Stimulated activated naive CD8-positive, alpha-beta T cell treated with anti-CD3 and anti-CD28 coated beads, Interleukin-15, amount 100 ng/mL, for 72 hours (primary cell): Measurements from ENCODE around the gene UBE2E3.
"Not testable (repeated sequence)": the region's sequence is repeated elsewhere in the genome, so short reads cannot be mapped to it uniquely, and the experiment has no call there.

Experiments used
- ATAC-seq: fragments of 150-1000 bp; cut with Tn5 transposase; 2 replicates; pipeline ENCODE4 v1.10.0; 2021; ENCODE audit warnings: mild to moderate bottlenecking, moderate library complexity
- DNase-seq, 2 donors: peaks; one replicate each; pipeline ENCODE4 v3.0.0; 2021 to 2022
- H3K27ac Mint-ChIP-seq, 2 donors: one replicate each; pipeline ENCODE4 v1.8.0; 2022; ENCODE audit warnings: mild to moderate bottlenecking in 2 of 2, mixed read lengths in 2 of 2, moderate library complexity in 2 of 2
- H3K27me3 Mint-ChIP-seq: one replicate; pipeline ENCODE4 v1.8.0; 2022; ENCODE audit warnings: mixed read lengths
- H3K4me1 Mint-ChIP-seq: one replicate; pipeline ENCODE4 v1.8.0; 2022; ENCODE audit warnings: mild to moderate bottlenecking, mixed read lengths
- H3K4me3 Mint-ChIP-seq, 2 donors: one replicate each; pipeline ENCODE4 v1.8.0; 2022; ENCODE audit warnings: mild to moderate bottlenecking in 2 of 2, mixed read lengths in 2 of 2, moderate library complexity in 1 of 2
- H3K9me3 Mint-ChIP-seq, 2 donors: one replicate each; pipeline ENCODE4 v1.8.0; 2022; ENCODE audit warnings: mixed read lengths in 2 of 2

The UBE2E3 gene

GRCh38 chr2:181040839-181041238 is 60.4 kb downstream of the UBE2E3 start:
- ATAC-seq, H3K9me3 Mint-ChIP-seq, H3K4me3 Mint-ChIP-seq, H3K27me3 Mint-ChIP-seq, DNase-seq, H3K27ac Mint-ChIP-seq: not testable (repeated sequence)
- peaks cover 26% of the 10 kb centered on the region for H3K4me1 Mint-ChIP-seq

DNA sequence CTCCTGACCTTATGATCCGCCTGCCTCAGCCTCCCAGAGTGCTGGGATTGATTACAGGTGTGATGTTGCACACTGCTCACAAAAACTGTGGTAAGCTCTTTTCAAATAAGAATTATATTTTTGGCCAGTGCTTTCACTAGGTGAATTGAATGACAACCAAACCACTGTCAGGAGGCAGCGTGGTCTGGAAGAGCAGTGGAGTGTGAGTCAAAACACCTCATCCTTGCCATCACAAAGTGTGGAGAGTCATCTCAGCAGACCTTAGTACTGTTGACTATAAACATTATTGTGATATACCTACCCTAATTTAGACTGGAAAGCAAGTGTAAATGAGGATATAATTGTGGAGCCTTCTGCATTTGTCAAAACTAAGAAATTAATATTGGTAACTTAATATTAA is 61.3 kb downstream of the UBE2E3 start:
- Mint-ChIP-seq H3K9me3 (no peaks in the 10 kb centered on the region), H3K4me3 (no peak overlapping the region), H3K27ac (no peak overlapping the region), H3K4me1 (peaks cover 18% of the 10 kb centered on the region), H3K27me3 (no peaks in the 10 kb centered on the region)
- DNase-seq (peak in 1 of 2 donors; percentile 20), ATAC-seq (peak; percentile 64)

GRCh38 chr2:181042706-181043105 is 62.3 kb downstream of the UBE2E3 start:
- peaks cover 8% of the 10 kb centered on the region for H3K4me1 Mint-ChIP-seq
- H3K27ac Mint-ChIP-seq: no peak overlapping the region
- H3K27me3 Mint-ChIP-seq: no peaks in the 10 kb centered on the region
- ATAC-seq (no peak), DNase-seq (no peak)
- H3K4me3 Mint-ChIP-seq: no peak overlapping the region
- no peaks in the 10 kb centered on the region for H3K9me3 Mint-ChIP-seq

- Mint-ChIP-seq H3K27me3 (no peaks in the 10 kb centered on the region), H3K4me1 (no peaks in the 10 kb centered on the region), H3K9me3 (no peaks in the 10 kb centered on the region), H3K27ac (no peak overlapping the region), H3K4me3 (no peak overlapping the region)
- DNase-seq (no peak), ATAC-seq (peak; percentile 74)
Measured at GRCh38 chr2:181046833-181047232, 66.4 kb downstream of the UBE2E3 start.

DNA sequence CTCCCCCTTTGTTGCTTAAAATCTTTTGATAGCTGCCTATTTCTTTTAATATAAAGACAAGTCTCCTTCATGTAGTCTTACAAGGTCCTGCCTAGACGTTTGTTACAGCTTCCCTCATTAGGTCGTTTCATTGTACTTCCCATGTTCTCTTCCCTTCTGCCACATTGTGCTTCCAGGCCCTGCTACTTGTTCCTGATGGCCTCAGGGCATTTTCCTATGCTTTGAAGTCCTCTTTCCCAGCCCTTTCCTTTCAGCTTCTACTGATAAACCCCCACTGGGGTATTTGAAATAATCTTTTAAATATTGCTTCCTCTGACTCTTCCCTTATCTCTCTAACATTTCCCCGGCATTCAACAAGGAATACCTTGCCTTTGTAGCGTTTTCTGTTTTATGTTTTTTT is 67.4 kb downstream of the UBE2E3 start:
- Mint-ChIP-seq H3K4me3 (no peak overlapping the region), H3K27ac (no peak overlapping the region), H3K27me3 (no peaks in the 10 kb centered on the region), H3K4me1 (peaks cover 7% of the 10 kb centered on the region), H3K9me3 (no peaks in the 10 kb centered on the region)
- no peak for ATAC-seq
- no peak for DNase-seq

DNA sequence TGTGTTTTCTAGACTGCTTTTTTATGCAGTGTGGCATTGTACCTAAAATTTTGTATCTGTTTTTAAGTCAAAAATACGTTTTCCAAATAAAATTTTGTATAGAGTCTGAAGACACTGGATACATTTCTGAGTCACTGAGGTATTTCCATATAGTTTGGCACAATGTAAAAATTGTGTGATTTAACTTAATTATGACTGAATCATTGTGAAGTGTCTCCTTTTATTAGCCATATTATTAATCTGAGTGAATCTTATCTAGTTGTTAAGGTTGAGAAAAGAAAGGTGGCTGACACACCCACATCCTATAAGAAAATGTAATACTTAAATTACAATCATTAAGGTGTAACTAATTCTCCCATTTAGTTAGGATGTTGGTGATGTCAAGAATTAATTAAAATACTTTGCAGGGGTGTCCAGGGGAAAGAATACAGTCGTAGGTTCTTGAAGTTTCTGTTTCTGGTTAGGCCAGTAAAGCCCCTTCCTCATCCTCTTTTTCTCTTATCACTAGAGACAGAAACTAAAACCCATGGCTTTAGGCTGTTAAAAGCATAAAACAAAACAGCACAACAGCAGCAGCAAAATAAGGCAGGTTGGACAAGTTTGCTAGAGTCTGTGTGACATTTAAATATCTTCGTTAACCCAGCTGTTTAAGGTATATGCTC is 71.6 kb downstream of the UBE2E3 start:
- Mint-ChIP-seq H3K9me3 (peaks cover 0 to 4% of the 10 kb centered on the region in 2 donors), H3K4me1 (peaks cover 9% of the 10 kb centered on the region), H3K27ac (no peak overlapping the region), H3K27me3 (no peaks in the 10 kb centered on the region), H3K4me3 (no peak overlapping the region)
- ATAC-seq (no peak), DNase-seq (no peak)

DNA sequence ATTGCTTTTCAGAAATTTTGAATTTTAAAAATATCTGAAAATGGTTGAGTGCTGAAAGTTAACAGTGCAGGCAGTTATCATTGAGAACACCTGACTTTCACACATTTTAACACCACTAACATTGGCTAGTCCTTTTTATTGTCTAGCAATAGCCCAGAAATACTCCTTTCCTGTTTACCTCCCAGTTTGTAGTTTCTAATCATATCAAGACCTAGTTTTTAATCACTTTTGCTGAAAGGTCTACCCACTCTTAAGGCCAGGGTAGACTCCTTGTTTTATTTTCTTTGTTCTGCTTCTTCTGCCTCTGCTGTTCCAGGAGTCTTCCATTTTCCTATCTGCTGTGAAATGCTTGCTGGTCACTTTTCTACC is 72.1 kb downstream of the UBE2E3 start:
- peak; percentile 55 for ATAC-seq
- Mint-ChIP-seq H3K27ac (peak overlapping the region in 1 of 2 donors; percentile 57), H3K4me3 (no peak overlapping the region)

GRCh38 chr2:181054256-181054655 is 73.9 kb downstream of the UBE2E3 start:
- peaks cover 0 to 4% of the 10 kb centered on the region in 2 donors for H3K9me3 Mint-ChIP-seq
- H3K4me1 Mint-ChIP-seq: peaks cover 9% of the 10 kb centered on the region
- H3K27ac Mint-ChIP-seq: no peak overlapping the region
- DNase-seq (no peak), ATAC-seq (no peak)
- no peak overlapping the region for H3K4me3 Mint-ChIP-seq
- no peaks in the 10 kb centered on the region for H3K27me3 Mint-ChIP-seq

More for the DNA sequence above, 72.1 kb downstream of the UBE2E3 start:
- H3K27me3 Mint-ChIP-seq: no peaks in the 10 kb centered on the region
- peaks cover 9% of the 10 kb centered on the region for H3K4me1 Mint-ChIP-seq
- peaks cover 0 to 4% of the 10 kb centered on the region in 2 donors for H3K9me3 Mint-ChIP-seq
- no peak for DNase-seq

GRCh38 chr2:181054843-181055242 is 74.4 kb downstream of the UBE2E3 start:
- DNase-seq: no peak

DNA sequence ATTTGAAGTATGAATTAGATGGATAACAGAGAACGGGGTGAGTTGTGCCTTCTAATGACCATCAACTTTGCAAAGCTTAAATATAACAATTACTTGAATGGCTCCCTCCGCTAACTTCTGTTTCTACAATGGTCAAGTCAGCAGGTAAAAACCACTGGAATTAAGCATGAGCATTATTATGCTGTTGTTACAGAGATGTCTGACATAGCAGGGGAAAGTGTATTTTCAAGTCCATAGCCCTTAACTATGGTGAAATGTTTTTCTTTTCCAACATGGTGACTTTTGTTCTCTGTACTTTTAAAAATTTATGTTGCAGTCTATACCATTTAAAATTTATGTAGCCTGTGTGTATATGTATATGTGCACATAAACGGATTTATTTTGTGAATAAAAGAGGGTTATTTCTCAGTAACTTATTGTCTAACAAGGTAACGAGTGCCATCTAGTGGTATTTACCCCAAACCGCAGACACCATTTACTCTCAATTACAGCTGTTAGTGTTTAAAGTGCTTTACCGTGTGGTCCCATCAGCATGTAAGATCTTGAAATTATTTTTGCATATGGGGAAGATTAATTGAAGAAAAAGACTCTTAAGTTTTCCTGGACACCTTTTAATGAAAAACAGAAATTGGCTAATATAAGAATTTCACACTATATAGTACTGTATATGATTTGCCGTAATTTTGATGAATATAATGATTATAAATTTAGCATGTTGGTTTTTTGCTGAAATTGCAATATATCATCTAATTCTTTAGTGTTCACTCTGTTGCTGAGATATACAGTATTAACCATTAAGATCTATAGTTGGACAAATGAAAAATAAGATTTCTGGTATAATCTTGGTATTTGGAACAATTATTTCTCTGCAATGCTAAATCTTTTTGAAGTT is 78.2 kb downstream of the UBE2E3 start:
- DNase-seq: peak in 1 of 2 donors; percentile 12
- no peak for ATAC-seq
- no peak overlapping the region for H3K27ac Mint-ChIP-seq
- peaks cover 0 to 4% of the 10 kb centered on the region in 2 donors for H3K9me3 Mint-ChIP-seq
- no peaks in the 10 kb centered on the region for H3K4me1 Mint-ChIP-seq
- no peak overlapping the region for H3K4me3 Mint-ChIP-seq
- H3K27me3 Mint-ChIP-seq: no peaks in the 10 kb centered on the region

More at GRCh38 chr2:181054843-181055242, 74.4 kb downstream of the UBE2E3 start:
- no peak overlapping the region for H3K4me3 Mint-ChIP-seq
- no peaks in the 10 kb centered on the region for H3K27me3 Mint-ChIP-seq
- no peak for ATAC-seq
- peak overlapping the region in 1 of 2 donors; percentile 77 for H3K27ac Mint-ChIP-seq
- H3K9me3 Mint-ChIP-seq: peaks cover 0 to 4% of the 10 kb centered on the region in 2 donors
- peaks cover 9% of the 10 kb centered on the region for H3K4me1 Mint-ChIP-seq

DNA sequence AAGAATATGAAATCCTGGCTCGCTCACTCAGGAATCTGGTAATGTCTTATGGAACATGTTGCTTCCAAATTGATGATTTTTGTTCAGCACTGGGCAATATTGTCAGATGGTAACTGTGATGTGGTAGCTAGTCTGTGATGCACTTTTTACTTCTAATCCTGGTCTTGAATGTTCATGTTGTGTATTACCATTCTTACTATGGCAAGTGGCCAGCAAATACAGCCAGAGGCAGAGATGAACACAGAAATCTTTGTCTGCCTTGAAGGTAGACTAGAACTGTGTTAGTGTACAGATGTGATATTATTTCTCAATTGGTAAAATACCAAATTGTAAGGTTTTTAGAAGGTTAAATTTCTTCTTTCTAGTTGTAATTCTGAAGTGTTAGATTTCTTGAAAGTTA is 83.3 kb downstream of the UBE2E3 start:
- no peaks in the 10 kb centered on the region for H3K4me1 Mint-ChIP-seq
- no peaks in the 10 kb centered on the region for H3K9me3 Mint-ChIP-seq
- DNase-seq: no peak
- no peaks in the 10 kb centered on the region for H3K27me3 Mint-ChIP-seq
- H3K27ac Mint-ChIP-seq: no peak overlapping the region
- no peak for ATAC-seq
- no peak overlapping the region for H3K4me3 Mint-ChIP-seq

- ATAC-seq (no peak), DNase-seq (no peak)
- H3K27me3 Mint-ChIP-seq: no peaks in the 10 kb centered on the region
- no peaks in the 10 kb centered on the region for H3K9me3 Mint-ChIP-seq
- H3K4me3 Mint-ChIP-seq: no peak overlapping the region
- H3K27ac Mint-ChIP-seq: no peak overlapping the region
- no peaks in the 10 kb centered on the region for H3K4me1 Mint-ChIP-seq
Measured at GRCh38 chr2:181065458-181065857, 85.1 kb downstream of the UBE2E3 start.

DNA sequence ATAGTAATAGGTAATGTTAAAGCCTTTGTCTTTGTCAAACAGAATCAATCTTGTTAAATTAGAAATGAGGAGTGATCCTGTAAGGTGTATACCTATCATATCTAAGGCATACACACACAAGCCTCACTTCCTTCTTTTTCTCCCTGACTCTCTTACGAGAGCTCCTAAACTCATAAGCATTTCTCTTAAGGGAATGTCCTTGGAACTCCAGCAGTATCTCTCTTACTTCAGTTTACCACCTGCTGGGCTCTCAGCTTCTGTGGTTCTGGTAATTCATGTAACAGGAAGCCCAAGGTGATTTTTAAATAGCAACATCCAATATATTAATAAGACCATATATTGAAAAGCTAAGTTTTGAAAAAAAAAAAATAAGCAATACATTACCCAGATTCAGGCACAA is 85.9 kb downstream of the UBE2E3 start:
- Mint-ChIP-seq H3K4me1 (no peaks in the 10 kb centered on the region), H3K27me3 (no peaks in the 10 kb centered on the region), H3K4me3 (no peak overlapping the region), H3K9me3 (no peaks in the 10 kb centered on the region), H3K27ac (no peak overlapping the region)
- DNase-seq (no peak), ATAC-seq (no peak)

DNA sequence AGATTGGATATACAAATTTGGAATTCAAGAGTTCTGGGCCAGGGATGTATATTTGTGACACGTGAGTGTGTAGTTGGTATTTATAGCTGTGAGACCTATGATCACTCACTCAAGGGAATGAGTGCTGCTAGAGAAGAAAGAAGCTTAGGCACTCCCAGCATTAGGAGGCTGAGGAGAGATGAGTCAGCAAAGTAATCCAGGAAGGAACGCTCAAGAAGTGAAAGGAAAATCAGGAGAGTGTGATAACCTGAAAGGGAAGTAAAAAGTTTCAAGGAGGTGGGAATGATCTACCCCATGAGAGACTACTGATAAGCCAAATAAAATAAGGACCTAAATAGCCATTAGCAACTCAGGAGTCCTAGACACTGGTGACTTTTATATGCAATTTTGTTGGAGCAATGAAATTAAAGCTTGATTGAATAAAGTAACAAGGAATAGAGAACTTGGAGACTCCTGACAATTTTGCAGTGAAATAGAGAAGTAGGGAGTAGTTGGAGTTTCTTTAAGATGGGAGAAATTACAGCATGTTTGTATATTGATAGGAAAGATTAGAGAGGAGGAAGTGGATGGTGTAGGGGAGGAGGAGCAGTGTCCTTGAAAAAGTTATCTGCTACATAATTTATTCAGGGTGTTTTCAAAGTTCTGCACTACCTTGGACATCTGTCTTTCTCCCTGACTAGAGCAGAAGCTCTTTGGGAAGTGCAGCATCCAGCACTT is 89.9 kb downstream of the UBE2E3 start:
- Mint-ChIP-seq H3K4me1 (peaks cover 6% of the 10 kb centered on the region), H3K4me3 (no peak overlapping the region), H3K27me3 (no peaks in the 10 kb centered on the region), H3K27ac (no peak overlapping the region), H3K9me3 (no peaks in the 10 kb centered on the region)
- no peak for DNase-seq
- no peak for ATAC-seq

DNA sequence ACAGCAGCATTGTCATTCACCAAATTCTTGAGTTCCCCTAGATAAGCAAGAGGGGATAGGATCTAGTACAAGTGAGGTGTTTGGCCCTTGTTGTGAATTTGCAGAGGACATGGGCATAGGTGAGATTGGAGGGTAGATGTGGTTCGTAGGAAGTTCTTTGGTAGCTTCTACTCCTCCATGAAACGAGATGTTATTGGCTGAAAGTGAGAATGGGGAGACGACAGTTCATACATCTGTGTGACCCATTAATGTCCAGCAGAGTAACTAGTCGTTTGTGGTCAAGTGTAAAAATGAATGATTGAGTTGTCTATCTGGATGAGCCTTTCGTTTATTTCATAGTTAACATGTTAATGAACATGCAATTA is 90.4 kb downstream of the UBE2E3 start:
- DNase-seq: no peak
- no peak for ATAC-seq
- Mint-ChIP-seq H3K4me3 (no peak overlapping the region), H3K27me3 (no peaks in the 10 kb centered on the region), H3K9me3 (no peaks in the 10 kb centered on the region), H3K27ac (no peak overlapping the region), H3K4me1 (peaks cover 6% of the 10 kb centered on the region)
